ENCODE measurements around the gene TSPAN8. TPM values are rescaled to one million over a fixed set of nuclear protein-coding genes. Genes with fewer than 3 reads are reported as not detected.
"Not testable (repeated sequence)": the region's sequence is repeated elsewhere in the genome, so short reads cannot be mapped to it uniquely, and the experiment has no call there.

TSPAN8 gene
- total RNA-seq, 4 donors from 2014 or later: 23.1 to 80.6 (median 39.9) TPM

GRCh38 chr12:71129364-71129763, 28.4 kb downstream of the TSPAN8 start:
- H3K36me3 ChIP-seq: no peaks in the 10 kb centered on the region
- WGBS, 2 donors: 76 to 82% methylated on average over 2 of the region's 2 CpGs
- DNase-seq (ENCODE audit: low spot score in 2 of 2): no peak

GRCh38 chr12:71128191-71128788, 29.5 kb downstream of the TSPAN8 start:
- Histone ChIP-seq H3K9me3 (no peaks in the 10 kb centered on the region), H3K4me1 (no peaks in the 10 kb centered on the region), H3K36me3 (no peaks in the 10 kb centered on the region), H3K27ac (no peak overlapping the region), H3K4me3 (no peak overlapping the region), H3K27me3 (no peaks in the 10 kb centered on the region)
- TF ChIP-seq POLR2A (IDR thresholded peaks at IDR 0.05): no peak
- peak in 1 of 2 donors; percentile 33 for TF ChIP-seq EP300 (IDR thresholded peaks at IDR 0.05)
- TF ChIP-seq, protein P1, sequence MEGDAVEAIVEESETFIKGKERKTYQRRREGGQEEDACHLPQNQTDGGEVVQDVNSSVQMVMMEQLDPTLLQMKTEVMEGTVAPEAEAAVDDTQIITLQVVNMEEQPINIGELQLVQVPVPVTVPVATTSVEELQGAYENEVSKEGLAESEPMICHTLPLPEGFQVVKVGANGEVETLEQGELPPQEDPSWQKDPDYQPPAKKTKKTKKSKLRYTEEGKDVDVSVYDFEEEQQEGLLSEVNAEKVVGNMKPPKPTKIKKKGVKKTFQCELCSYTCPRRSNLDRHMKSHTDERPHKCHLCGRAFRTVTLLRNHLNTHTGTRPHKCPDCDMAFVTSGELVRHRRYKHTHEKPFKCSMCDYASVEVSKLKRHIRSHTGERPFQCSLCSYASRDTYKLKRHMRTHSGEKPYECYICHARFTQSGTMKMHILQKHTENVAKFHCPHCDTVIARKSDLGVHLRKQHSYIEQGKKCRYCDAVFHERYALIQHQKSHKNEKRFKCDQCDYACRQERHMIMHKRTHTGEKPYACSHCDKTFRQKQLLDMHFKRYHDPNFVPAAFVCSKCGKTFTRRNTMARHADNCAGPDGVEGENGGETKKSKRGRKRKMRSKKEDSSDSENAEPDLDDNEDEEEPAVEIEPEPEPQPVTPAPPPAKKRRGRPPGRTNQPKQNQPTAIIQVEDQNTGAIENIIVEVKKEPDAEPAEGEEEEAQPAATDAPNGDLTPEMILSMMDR (IDR thresholded peaks at IDR 0.05): no peak
- WGBS, 2 donors: 33 to 46% methylated on average over 1 of the region's 1 CpG
- DNase-seq (ENCODE audit: low spot score in 2 of 2): peak in 1 of 2 donors; percentile 10

More at GRCh38 chr12:71129364-71129763, 28.4 kb downstream of the TSPAN8 start:
- Histone ChIP-seq H3K4me3 (no peak overlapping the region), H3K27ac (no peak overlapping the region), H3K4me1 (no peaks in the 10 kb centered on the region), H3K9me3 (no peaks in the 10 kb centered on the region), H3K27me3 (no peaks in the 10 kb centered on the region)
- TF ChIP-seq POLR2A (IDR thresholded peaks at IDR 0.05): no peak
- no peak for TF ChIP-seq EP300 (IDR thresholded peaks at IDR 0.05)
- TF ChIP-seq, protein P1 (IDR thresholded peaks at IDR 0.05): no peak

DNA sequence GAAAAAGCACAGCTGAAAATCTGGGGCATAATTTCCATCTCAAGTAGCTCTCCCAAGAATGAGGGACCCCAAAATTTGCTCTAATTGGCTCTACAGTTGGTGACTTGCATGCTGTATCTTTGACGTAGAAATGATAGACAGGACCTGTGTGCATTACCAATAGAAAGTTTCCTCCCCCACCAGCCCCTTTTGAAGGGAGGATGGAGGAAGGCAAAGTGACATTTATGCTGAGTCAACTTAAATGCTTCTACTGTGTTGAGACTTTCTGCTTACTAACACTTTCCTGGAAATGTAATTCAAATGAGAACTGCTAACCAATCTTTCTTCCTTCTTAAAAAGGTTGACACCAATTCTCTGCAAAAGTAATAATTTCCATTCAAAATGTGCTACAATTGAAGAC, 31.9 kb downstream of the TSPAN8 start:
- 59 to 73% methylated on average over 1 of the region's 1 CpG for WGBS, 2 donors
- DNase-seq (ENCODE audit: low spot score in 2 of 2): no peak
- H3K36me3 ChIP-seq: no peaks in the 10 kb centered on the region
- no peaks in the 10 kb centered on the region for H3K9me3 ChIP-seq
- TF ChIP-seq EP300 (IDR thresholded peaks at IDR 0.05) (no peak), POLR2A (IDR thresholded peaks at IDR 0.05) (no peak)
- TF ChIP-seq, protein P1 (IDR thresholded peaks at IDR 0.05): no peak
- H3K27ac ChIP-seq: no peak overlapping the region
- no peaks in the 10 kb centered on the region for H3K4me1 ChIP-seq
- no peak overlapping the region for H3K4me3 ChIP-seq
- no peaks in the 10 kb centered on the region for H3K27me3 ChIP-seq

- no peaks in the 10 kb centered on the region for H3K9me3 ChIP-seq
- DNase-seq (ENCODE audit: low spot score in 2 of 2): no peak
- TF ChIP-seq EP300 (IDR thresholded peaks at IDR 0.05): no peak
- TF ChIP-seq POLR2A (IDR thresholded peaks at IDR 0.05): no peak
- TF ChIP-seq, protein P1 (IDR thresholded peaks at IDR 0.05): no peak
- H3K4me1 ChIP-seq: no peaks in the 10 kb centered on the region
- H3K4me3 ChIP-seq: no peak overlapping the region
- H3K36me3 ChIP-seq: no peaks in the 10 kb centered on the region
- H3K27ac ChIP-seq: no peak overlapping the region
- no peaks in the 10 kb centered on the region for H3K27me3 ChIP-seq
- WGBS, 2 donors: 28 to 33% methylated on average over 2 of the region's 2 CpGs
Measured at GRCh38 chr12:71125515-71125914, 32.3 kb downstream of the TSPAN8 start.

- H3K9me3 ChIP-seq: no peaks in the 10 kb centered on the region
- H3K4me3 ChIP-seq: no peak overlapping the region
- TF ChIP-seq EP300 (IDR thresholded peaks at IDR 0.05) (no peak), POLR2A (IDR thresholded peaks at IDR 0.05) (no peak)
- TF ChIP-seq, protein P1 (IDR thresholded peaks at IDR 0.05): no peak
- no peak for DNase-seq (ENCODE audit: low spot score in 2 of 2)
- no peak overlapping the region for H3K27ac ChIP-seq
- 65 to 70% methylated on average over 5 of the region's 5 CpGs for WGBS, 2 donors
- H3K27me3 ChIP-seq: no peaks in the 10 kb centered on the region
- no peaks in the 10 kb centered on the region for H3K36me3 ChIP-seq
- H3K4me1 ChIP-seq: no peaks in the 10 kb centered on the region
Measured at GRCh38 chr12:71124835-71125460, 32.9 kb downstream of the TSPAN8 start.

DNA sequence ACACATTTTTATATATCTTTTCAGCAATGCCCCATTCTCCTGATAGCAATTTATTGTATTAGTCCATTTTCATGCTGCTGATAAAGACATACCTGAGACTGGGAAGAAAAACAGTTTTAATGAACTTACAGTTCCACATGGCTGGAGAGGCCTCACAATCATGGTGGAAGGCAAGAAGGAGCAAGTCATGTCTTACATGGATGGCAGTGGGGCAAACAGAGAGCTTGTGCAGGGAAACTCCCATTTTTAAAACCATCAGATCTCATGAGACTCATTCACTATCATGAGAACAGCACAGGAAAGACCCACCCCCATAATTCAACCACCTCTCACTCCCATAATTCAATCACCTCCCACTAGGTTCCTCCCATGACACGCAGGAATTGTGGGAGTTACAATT, 44.7 kb downstream of the TSPAN8 start:
- H3K27ac ChIP-seq; H3K9me3 ChIP-seq; H3K27me3 ChIP-seq; H3K4me1 ChIP-seq; H3K4me3 ChIP-seq; DNase-seq (ENCODE audit: low spot score in 2 of 2): not testable (repeated sequence)
- 71 to 83% methylated on average over 1 of the region's 1 CpG for WGBS, 2 donors
- peaks cover 0 to 29% (median 0%) of the 10 kb centered on the region in 3 donors for H3K36me3 ChIP-seq
